ENCODE results near the gene TNFSF18.
"Not testable (repeated sequence)": the region's sequence is repeated elsewhere in the genome, so short reads cannot be mapped to it uniquely, and the experiment has no call there.

The TNFSF18 gene

GRCh38 chr1:173050865-173051264 is at the start of gene TNFSF18:
Gene TNFSF18, minus strand, starts transcription at chr1:173050941. Its CDS starts 45 bp downstream, at chr1:173050896.
- no peak for DNase-seq

GRCh38 chr1:173099166-173099565 is 48.4 kb upstream of the TNFSF18 start:
- no peak for DNase-seq

GRCh38 chr1:173098117-173098516 is 47.4 kb upstream of the TNFSF18 start:
- no peak for DNase-seq

GRCh38 chr1:173097001-173097400 is 46.3 kb upstream of the TNFSF18 start:
- DNase-seq, result no peak

- no peak for DNase-seq
Measured at GRCh38 chr1:173095632-173096031, 44.9 kb upstream of the TNFSF18 start.

- DNase-seq, result no peak
Measured at GRCh38 chr1:173094541-173094940, 43.8 kb upstream of the TNFSF18 start.

- DNase-seq, result no peak
Measured at GRCh38 chr1:173093691-173094445, 43.1 kb upstream of the TNFSF18 start.

- no peak for DNase-seq
Measured at GRCh38 chr1:173084292-173084691, 33.6 kb upstream of the TNFSF18 start.

- DNase-seq, result no peak
Measured at GRCh38 chr1:173082913-173083312, 32.2 kb upstream of the TNFSF18 start.

- not testable (repeated sequence) for DNase-seq
Measured at GRCh38 chr1:173074217-173074616, 23.5 kb upstream of the TNFSF18 start.

GRCh38 chr1:173064011-173064410 is 13.3 kb upstream of the TNFSF18 start:
- DNase-seq, result no peak

- DNase-seq, result no peak
Measured at GRCh38 chr1:173063171-173063570, 12.4 kb upstream of the TNFSF18 start.

GRCh38 chr1:173062150-173062938 is 11.6 kb upstream of the TNFSF18 start:
- no peak for DNase-seq

GRCh38 chr1:173058556-173058955 is 7.8 kb upstream of the TNFSF18 start:
- DNase-seq, result no peak

GRCh38 chr1:173057984-173058383 is 7.2 kb upstream of the TNFSF18 start:
- DNase-seq, result no peak

GRCh38 chr1:173056365-173056764 is 5.6 kb upstream of the TNFSF18 start:
- DNase-seq, result no peak

GRCh38 chr1:173052681-173053196 is 2.0 kb upstream of the TNFSF18 start:
- no peak for DNase-seq

GRCh38 chr1:173049322-173049633 is 1.5 kb downstream of the TNFSF18 start:
- no peak for DNase-seq

- DNase-seq, result no peak
Measured at GRCh38 chr1:173048621-173049321, 2.0 kb downstream of the TNFSF18 start.

GRCh38 chr1:173044656-173045055 is 6.1 kb downstream of the TNFSF18 start:
- DNase-seq, result no peak

GRCh38 chr1:173043253-173043652 is 7.5 kb downstream of the TNFSF18 start:
- no peak for DNase-seq

GRCh38 chr1:173042806-173043205 is 7.9 kb downstream of the TNFSF18 start:
- DNase-seq, result no peak

- no peak for DNase-seq
Measured at GRCh38 chr1:173039626-173040025, 11.1 kb downstream of the TNFSF18 start.
